Neuronal stem cell (in vitro differentiated cells): Measurements from ENCODE around the gene C2orf76.

Experiments
- DNase-seq: peaks from one replicate; pipeline ENCODE4 v3.0.0-alpha.2; 2013; ENCODE audit warnings: low spot score
- H2AFZ ChIP-seq: one replicate; pipeline ENCODE4 v1.6.1; 2013; ENCODE audit warnings: mild to moderate bottlenecking, low read length, inconsistent platforms
- H2AK5ac ChIP-seq: 2 replicates; pipeline ENCODE4 v1.6.1; 2013; ENCODE audit warnings: low read depth, mild to moderate bottlenecking, inconsistent platforms, low read length, moderate library complexity, mixed read lengths
- H2BK120ac ChIP-seq: 2 replicates; pipeline ENCODE4 v1.6.1; 2013; ENCODE audit warnings: low read depth, mild to moderate bottlenecking, inconsistent platforms, low read length, moderate library complexity, mixed read lengths
- H2BK12ac ChIP-seq: one replicate; pipeline ENCODE4 v1.6.1; 2013; ENCODE audit warnings: low read length, inconsistent platforms
- H2BK15ac ChIP-seq: 2 replicates; pipeline ENCODE4 v1.6.1; 2013; ENCODE audit warnings: mild to moderate bottlenecking, low read length, inconsistent platforms, mixed read lengths
- H2BK5ac ChIP-seq: one replicate; pipeline ENCODE4 v1.6.1; 2013; ENCODE audit warnings: inconsistent platforms, mild to moderate bottlenecking, low read length, moderate library complexity
- H3K14ac ChIP-seq: one replicate; pipeline ENCODE4 v1.6.1; 2013; ENCODE audit warnings: low read length, inconsistent platforms
- H3K18ac ChIP-seq: 2 replicates; pipeline ENCODE4 v1.6.1; 2013; ENCODE audit warnings: low read length, inconsistent platforms
- H3K23ac ChIP-seq: 2 replicates; pipeline ENCODE4 v1.6.1; 2013; ENCODE audit warnings: low read depth, mild to moderate bottlenecking, mixed read lengths, low read length, inconsistent platforms; ENCODE audit not compliant: poor library complexity
- H3K27ac ChIP-seq: replicated peaks from 3 replicates; pipeline ENCODE4 v1.5.1; 2013; ENCODE audit warnings: low read length, inconsistent platforms
- H3K27me3 ChIP-seq, 3 experiments: 2 replicates each; pipeline ENCODE4 v1.6.1; 2013; ENCODE audit warnings: low read length in 3 of 3, mild to moderate bottlenecking in 2 of 3, inconsistent platforms in 1 of 3, low read depth in 1 of 3, mixed read lengths in 1 of 3, moderate library complexity in 1 of 3; ENCODE audit not compliant: control insufficient read depth in 3 of 3, insufficient read depth in 3 of 3
- H3K36me3 ChIP-seq, 2 donors: replicated peaks in 1 of 2; 2 replicates each; pipeline ENCODE4 v1.6.1; 2013; ENCODE audit warnings: low read length in 2 of 2; ENCODE audit not compliant: control insufficient read depth in 2 of 2, insufficient read depth in 2 of 2
- H3K4ac ChIP-seq: 2 replicates; pipeline ENCODE4 v1.6.1; 2013; ENCODE audit warnings: inconsistent platforms, mild to moderate bottlenecking, low read length, moderate library complexity
- H3K4me1 ChIP-seq, 2 donors: 1 replicate in 1 of 2; 2 replicates in 1 of 2; pipeline ENCODE4 v1.6.1; 2013; ENCODE audit warnings: low read length in 2 of 2, low read depth in 1 of 2; ENCODE audit not compliant: control insufficient read depth in 2 of 2, insufficient read depth in 1 of 2
- H3K4me2 ChIP-seq: one replicate; pipeline ENCODE4 v1.6.1; 2013; ENCODE audit warnings: mild to moderate bottlenecking, low read length, inconsistent platforms; ENCODE audit not compliant: insufficient read depth, poor library complexity, severe bottlenecking
- H3K4me3 ChIP-seq, 2 donors: 2 replicates each; pipeline ENCODE4 v1.5.1; 2013; ENCODE audit warnings: low read length in 2 of 2, mild to moderate bottlenecking in 2 of 2, inconsistent platforms in 1 of 2, moderate library complexity in 1 of 2
- H3K79me1 ChIP-seq: one replicate; pipeline ENCODE4 v1.6.1; 2013; ENCODE audit warnings: low read depth, mild to moderate bottlenecking, inconsistent platforms, low read length, moderate library complexity
- H3K9ac ChIP-seq: one replicate; pipeline ENCODE4 v1.6.1; 2013; ENCODE audit warnings: mild to moderate bottlenecking, low read depth, low read length, inconsistent platforms; ENCODE audit not compliant: poor library complexity
- H3K9me3 ChIP-seq, 2 donors: replicated peaks in 1 of 2; 2 replicates each; pipeline versions ENCODE3 to v1.6.1; 2013; ENCODE audit warnings: low read length in 2 of 2, mild to moderate bottlenecking in 2 of 2, inconsistent platforms in 1 of 2, low read depth in 1 of 2, mixed read lengths in 1 of 2, moderate library complexity in 1 of 2; ENCODE audit not compliant: control insufficient read depth in 2 of 2, insufficient read depth in 1 of 2
- H4K8ac ChIP-seq: one replicate; pipeline ENCODE4 v1.6.1; 2013; ENCODE audit warnings: low read depth, mild to moderate bottlenecking, inconsistent platforms, low read length, moderate library complexity
- H4K91ac ChIP-seq: one replicate; pipeline ENCODE4 v1.6.1; 2013; ENCODE audit warnings: low read length, low read depth, mild to moderate bottlenecking, inconsistent platforms; ENCODE audit not compliant: poor library complexity
- WGBS, 2 donors: extraction: QIAGEN DNeasy Blood & Tissue Kit; methylation state at CpG; one replicate each; pipeline ENCODE4 v1.1.7; 2013; ENCODE audit warnings: missing lambda C conversion rate in 2 of 2, mixed read lengths in 1 of 2; ENCODE audit not compliant: insufficient read length in 2 of 2, insufficient replicate concordance in 1 of 2; ENCODE audit errors: extremely low coverage in 2 of 2; 5-methylcytosine and 5-hydroxymethylcytosine counted together

C2orf76 gene

DNA sequence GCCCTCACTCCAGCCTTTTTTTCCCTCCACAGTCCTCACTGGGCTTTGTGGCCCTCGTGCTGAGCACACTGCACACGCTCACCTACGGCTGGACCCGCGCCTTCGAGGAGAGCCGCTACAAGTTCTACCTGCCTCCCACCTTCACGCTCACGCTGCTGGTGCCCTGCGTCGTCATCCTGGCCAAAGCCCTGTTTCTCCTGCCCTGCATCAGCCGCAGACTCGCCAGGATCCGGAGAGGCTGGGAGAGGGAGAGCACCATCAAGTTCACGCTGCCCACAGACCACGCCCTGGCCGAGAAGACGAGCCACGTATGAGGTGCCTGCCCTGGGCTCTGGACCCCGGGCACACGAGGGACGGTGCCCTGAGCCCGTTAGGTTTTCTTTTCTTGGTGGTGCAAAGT is 103.6 kb downstream of the C2orf76 start:
- peaks cover 0 to 17% (median 0%) of the 10 kb centered on the region in 3 experiments for H3K27me3 ChIP-seq
- no peak overlapping the region for H2BK12ac ChIP-seq
- no CpG with 5 or more reads among the region's 23 CpGs for WGBS, 2 donors

GRCh38 chr2:119261493-119262225 is 105.0 kb downstream of the C2orf76 start:
- Histone ChIP-seq H3K4ac (no peak overlapping the region), H2BK5ac (no peak overlapping the region), H3K4me1 (peaks cover 5 to 7% of the 10 kb centered on the region in 2 donors), H3K4me2 (no peak overlapping the region), H3K9ac (no peak overlapping the region), H2AFZ (no peak overlapping the region), H3K36me3 (no peaks in the 10 kb centered on the region), H2AK5ac (no peak overlapping the region), H2BK12ac (no peak overlapping the region), H3K9me3 (no peaks in the 10 kb centered on the region), H3K27me3 (peaks cover 0 to 13% (median 0%) of the 10 kb centered on the region in 3 experiments), H3K14ac (no peak overlapping the region), H2BK15ac (no peak overlapping the region), H4K91ac (no peak overlapping the region), H3K27ac (no peak overlapping the region), H4K8ac (no peak overlapping the region), H3K18ac (peak overlapping the region; percentile 11), H3K79me1 (no peaks in the 10 kb centered on the region), H2BK120ac (no peak overlapping the region), H3K4me3 (no peak overlapping the region), H3K23ac (no peak overlapping the region)
- WGBS, 2 donors: no CpG with 5 or more reads among the region's 17 CpGs
- no peak for DNase-seq

More for the DNA sequence above, 103.6 kb downstream of the C2orf76 start:
- Histone ChIP-seq H3K4me2 (no peak overlapping the region), H3K14ac (no peak overlapping the region), H3K23ac (no peak overlapping the region), H4K91ac (no peak overlapping the region), H3K4me3 (no peak overlapping the region), H2BK5ac (no peak overlapping the region), H3K36me3 (no peaks in the 10 kb centered on the region), H4K8ac (no peak overlapping the region), H2AK5ac (peak overlapping the region; percentile 70), H3K9me3 (no peaks in the 10 kb centered on the region), H3K4ac (no peak overlapping the region), H3K27ac (no peak overlapping the region), H3K18ac (peak overlapping the region; percentile 34), H3K79me1 (no peaks in the 10 kb centered on the region), H2BK15ac (no peak overlapping the region), H2AFZ (no peak overlapping the region), H2BK120ac (no peak overlapping the region), H3K9ac (no peak overlapping the region), H3K4me1 (peaks cover 5 to 7% of the 10 kb centered on the region in 2 donors)
- DNase-seq: no peak

- Histone ChIP-seq H2BK15ac (no peak overlapping the region), H3K4me3 (no peak overlapping the region), H3K27ac (no peak overlapping the region), H3K79me1 (no peaks in the 10 kb centered on the region), H2BK12ac (no peak overlapping the region), H2BK5ac (no peak overlapping the region), H3K14ac (no peak overlapping the region), H4K8ac (no peak overlapping the region), H3K9ac (no peak overlapping the region), H3K4me2 (no peak overlapping the region), H2AK5ac (no peak overlapping the region), H2AFZ (no peak overlapping the region), H3K4ac (no peak overlapping the region), H3K18ac (peak overlapping the region; percentile 11), H2BK120ac (no peak overlapping the region), H3K27me3 (peaks cover 0 to 7% (median 0%) of the 10 kb centered on the region in 3 experiments), H3K23ac (no peak overlapping the region), H3K4me1 (peaks cover 5 to 15% of the 10 kb centered on the region in 2 donors), H4K91ac (no peak overlapping the region), H3K36me3 (no peaks in the 10 kb centered on the region), H3K9me3 (no peaks in the 10 kb centered on the region)
- no peak for DNase-seq
- WGBS, 2 donors: no CpG with 5 or more reads among the region's 11 CpGs
These were observed 105.8 kb downstream of the C2orf76 start for GRCh38 chr2:119260646-119261492.

DNA sequence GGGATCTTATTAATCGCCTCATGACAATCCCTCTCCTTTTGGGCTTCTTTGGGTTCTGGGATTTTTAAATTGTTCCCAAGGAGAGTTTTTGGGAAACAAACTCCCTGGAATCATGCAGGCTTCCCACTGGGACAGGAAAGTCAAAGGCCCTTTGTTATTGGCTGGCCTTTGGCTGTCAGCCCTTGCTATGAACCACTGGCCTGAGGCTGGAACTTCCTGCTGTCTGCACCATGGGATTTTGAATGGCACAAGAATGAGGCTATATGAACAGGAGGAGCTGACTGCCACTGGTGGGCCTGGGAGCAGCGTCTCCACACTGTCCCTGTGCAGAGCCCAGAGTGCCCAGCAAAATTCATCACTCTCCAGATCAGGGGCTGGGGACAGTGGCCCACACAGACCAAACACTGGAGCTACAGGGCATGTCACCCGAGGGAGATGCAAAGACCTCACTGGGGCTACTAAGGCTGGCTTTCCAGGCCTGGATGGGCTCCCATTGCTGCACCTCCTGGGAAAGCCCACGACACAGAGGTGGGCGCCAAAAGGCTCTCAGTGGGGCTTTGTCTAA is 107.3 kb downstream of the C2orf76 start:
- Histone ChIP-seq H4K8ac (no peak overlapping the region), H2AK5ac (no peak overlapping the region), H2AFZ (peak overlapping the region; percentile 45), H3K4ac (no peak overlapping the region), H3K14ac (no peak overlapping the region), H3K9me3 (no peaks in the 10 kb centered on the region), H3K9ac (no peak overlapping the region), H3K27ac (no peak overlapping the region), H3K23ac (no peak overlapping the region), H3K79me1 (no peaks in the 10 kb centered on the region), H2BK120ac (no peak overlapping the region), H3K4me3 (no peak overlapping the region), H2BK15ac (no peak overlapping the region), H3K27me3 (peaks cover 0 to 2% (median 0%) of the 10 kb centered on the region in 3 experiments), H4K91ac (no peak overlapping the region), H2BK5ac (no peak overlapping the region), H3K36me3 (no peaks in the 10 kb centered on the region), H3K4me2 (no peak overlapping the region), H3K18ac (no peak overlapping the region), H2BK12ac (no peak overlapping the region), H3K4me1 (peaks cover 7 to 15% of the 10 kb centered on the region in 2 donors)
- DNase-seq: peak; percentile 30
- no CpG with 5 or more reads among the region's 5 CpGs for WGBS, 2 donors
